Omental fat pad (tissue), 4 donors: ENCODE results near the gene DCLK2. TPM values are rescaled to one million over a fixed set of nuclear protein-coding genes. Genes with fewer than 3 reads are reported as not detected.

Source experiments
- ATAC-seq: fragments of 150-250 bp; one replicate; pipeline ENCODE4 v1.9.1; 2016; ENCODE audit warnings: mild to moderate bottlenecking, moderate library complexity; ENCODE audit not compliant: low FRiP score
- DNase-seq: peaks from one replicate; pipeline ENCODE4 v3.0.0-alpha.2; 2019; ENCODE audit warnings: low spot score
- total RNA-seq, 4 donors: library from RNA; depleted of rRNA; stranded (reverse); fragments of >200 nt; gene quantifications; one replicate each; pipeline ENCODE4 v1.1.0, GENCODE V29; 2016
- TF ChIP-seq, protein P1 (sequence below), 3 donors: fragments of 450-650 bp; IDR thresholded peaks; one replicate each; pipeline ENCODE4 v1.5.1; 2016 to 2017; ENCODE audit warnings: antibody characterized with exemption in 3 of 3, mild to moderate bottlenecking in 3 of 3, moderate library complexity in 2 of 3

Gene DCLK2
- total RNA-seq, 4 donors from 2014 or later = 4.9 to 8.8 (median 6.7) TPM

DNA sequence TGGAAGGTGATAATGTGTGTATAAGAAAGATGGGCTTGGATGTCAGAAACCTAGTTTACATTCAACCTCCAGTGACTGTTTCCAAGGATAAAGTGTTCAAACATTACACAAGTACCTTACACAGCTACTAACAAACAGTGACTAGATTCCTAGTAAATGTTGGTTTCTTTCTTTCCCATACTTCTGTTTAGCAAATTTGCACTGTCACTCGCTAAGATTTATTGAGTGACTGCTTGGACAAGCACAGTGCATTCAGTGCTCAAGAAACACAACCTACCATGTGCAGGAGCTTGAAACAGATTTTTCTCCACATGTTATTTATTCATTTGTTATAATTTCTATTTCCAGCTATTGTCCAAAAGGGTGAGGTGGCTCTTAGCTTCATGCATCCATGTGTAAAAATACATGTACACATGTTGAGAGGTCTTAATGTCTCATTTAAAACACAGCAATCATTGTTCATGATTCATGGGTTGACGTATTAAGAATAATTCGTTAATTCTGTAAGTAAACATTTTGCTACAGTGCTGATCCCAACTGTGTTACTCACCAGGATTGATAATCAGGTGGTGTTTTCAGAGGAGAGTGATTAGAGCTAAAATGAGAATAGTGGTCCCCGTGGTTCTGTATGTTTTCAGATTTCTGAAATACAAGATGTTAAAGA, 153.0 kb downstream of the DCLK2 start:
- TF ChIP-seq, protein P1, sequence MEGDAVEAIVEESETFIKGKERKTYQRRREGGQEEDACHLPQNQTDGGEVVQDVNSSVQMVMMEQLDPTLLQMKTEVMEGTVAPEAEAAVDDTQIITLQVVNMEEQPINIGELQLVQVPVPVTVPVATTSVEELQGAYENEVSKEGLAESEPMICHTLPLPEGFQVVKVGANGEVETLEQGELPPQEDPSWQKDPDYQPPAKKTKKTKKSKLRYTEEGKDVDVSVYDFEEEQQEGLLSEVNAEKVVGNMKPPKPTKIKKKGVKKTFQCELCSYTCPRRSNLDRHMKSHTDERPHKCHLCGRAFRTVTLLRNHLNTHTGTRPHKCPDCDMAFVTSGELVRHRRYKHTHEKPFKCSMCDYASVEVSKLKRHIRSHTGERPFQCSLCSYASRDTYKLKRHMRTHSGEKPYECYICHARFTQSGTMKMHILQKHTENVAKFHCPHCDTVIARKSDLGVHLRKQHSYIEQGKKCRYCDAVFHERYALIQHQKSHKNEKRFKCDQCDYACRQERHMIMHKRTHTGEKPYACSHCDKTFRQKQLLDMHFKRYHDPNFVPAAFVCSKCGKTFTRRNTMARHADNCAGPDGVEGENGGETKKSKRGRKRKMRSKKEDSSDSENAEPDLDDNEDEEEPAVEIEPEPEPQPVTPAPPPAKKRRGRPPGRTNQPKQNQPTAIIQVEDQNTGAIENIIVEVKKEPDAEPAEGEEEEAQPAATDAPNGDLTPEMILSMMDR (IDR thresholded peaks at IDR 0.05) = no peak
- no peak for ATAC-seq
- no peak for DNase-seq

DNA sequence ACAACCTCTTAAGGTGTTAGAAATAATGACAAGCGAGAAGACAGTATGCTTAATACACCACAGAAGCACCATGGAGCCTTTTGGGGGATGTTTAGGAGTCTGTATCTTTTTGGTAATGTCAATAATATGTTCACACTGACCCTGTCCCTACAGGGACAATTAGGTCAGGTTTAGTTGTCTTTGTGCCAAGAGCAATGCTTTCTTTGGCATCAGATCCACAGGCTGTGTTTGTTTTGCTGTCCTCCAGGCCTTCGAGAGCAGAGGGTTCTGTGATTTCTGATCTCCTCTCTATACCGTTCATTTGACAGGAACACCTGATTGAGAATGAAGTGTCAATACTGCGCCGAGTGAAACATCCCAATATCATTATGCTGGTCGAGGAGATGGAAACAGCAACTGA, 153.8 kb downstream of the DCLK2 start:
- TF ChIP-seq, protein P1 (IDR thresholded peaks at IDR 0.05) = no peak
- DNase-seq = no peak
- no peak for ATAC-seq

DNA sequence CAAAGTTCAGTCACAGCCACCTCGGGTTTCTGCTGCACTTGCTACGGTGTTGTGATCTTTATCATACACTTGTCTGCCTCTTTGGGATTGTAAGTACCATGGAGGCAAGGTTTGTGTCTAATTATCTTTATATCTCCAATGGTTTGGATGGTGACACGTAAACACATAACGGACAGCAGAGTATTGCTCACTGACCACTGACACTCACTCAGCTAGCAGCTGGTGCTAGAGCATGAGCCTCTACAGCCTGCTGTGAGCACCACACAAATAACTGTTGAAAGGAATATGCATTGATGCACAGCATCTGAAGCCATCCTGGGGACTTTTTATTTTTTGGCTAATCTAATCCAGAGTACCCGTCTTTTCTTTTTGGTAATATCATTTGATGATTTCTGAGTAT, 156.0 kb downstream of the DCLK2 start:
- DNase-seq (no peak), ATAC-seq (no peak)
- TF ChIP-seq, protein P1 (IDR thresholded peaks at IDR 0.05) = no peak

DNA sequence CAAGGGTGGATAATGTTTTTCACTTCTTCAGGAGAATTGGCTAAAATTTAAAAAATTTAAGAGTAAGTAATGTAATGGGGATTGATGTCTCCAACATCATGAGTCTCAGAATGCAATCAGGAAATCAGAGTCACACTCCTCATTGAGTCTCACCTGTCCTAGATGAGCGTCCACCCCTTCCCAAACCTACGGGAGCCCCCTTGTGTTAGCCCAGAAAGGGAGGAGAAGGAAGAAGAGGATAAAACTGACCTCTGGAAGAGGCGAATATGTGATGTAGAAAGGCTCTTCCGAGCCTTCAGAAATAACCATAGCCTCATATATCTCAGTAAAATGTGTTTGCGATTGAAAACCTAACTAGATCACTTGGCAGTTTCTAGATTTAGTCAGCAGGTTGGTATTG, 157.1 kb downstream of the DCLK2 start:
- TF ChIP-seq, protein P1 (IDR thresholded peaks at IDR 0.05) = no peak
- ATAC-seq = no peak
- no peak for DNase-seq

DNA sequence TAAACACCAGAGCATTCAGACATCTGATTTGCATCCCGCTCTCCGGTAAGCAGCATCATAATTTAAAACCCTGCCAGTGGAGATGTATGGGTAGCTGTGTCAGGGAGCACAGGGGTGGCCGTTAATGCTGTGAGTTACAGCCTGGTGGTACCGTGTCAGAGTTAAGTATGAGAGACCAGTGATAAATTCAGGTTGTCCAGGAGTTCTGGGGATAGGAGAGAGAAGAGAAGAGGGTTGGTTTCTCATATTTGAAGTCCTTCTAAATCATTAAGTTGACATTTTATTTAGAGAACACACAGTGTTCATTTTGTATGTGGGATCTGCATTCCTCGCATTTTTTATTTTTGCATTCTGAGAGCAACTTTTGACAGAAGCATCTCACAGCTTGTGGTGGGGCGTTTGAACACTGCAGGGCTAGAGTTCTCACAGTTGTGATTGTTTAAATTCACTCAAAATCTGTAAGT, 157.6 kb downstream of the DCLK2 start:
- TF ChIP-seq, protein P1 (IDR thresholded peaks at IDR 0.05) = no peak
- no peak for DNase-seq
- peak; percentile 39 for ATAC-seq

DNA sequence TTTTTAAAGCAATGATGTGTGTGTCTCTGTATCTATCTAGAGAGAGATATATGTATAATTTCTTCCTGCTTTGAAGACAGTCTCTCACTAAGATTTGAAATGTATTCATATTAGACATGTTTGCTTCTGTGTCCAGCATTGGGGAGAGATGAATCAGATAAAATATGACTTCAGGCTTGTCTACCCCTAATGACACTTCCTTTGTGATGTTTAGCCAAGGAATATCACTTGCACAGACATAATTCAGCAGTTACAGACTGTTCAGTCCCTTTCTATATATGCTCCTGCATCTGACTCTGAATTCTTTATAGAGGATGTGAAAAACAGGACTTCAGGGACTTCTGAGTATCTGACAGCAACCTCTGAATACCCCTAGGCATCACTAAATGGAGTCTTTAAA, 158.4 kb downstream of the DCLK2 start:
- DNase-seq (no peak), ATAC-seq (no peak)
- TF ChIP-seq, protein P1 (IDR thresholded peaks at IDR 0.05) = no peak
